ENCODE results near the gene LPAR5. TPM values are rescaled to one million over a fixed set of nuclear protein-coding genes. Genes with fewer than 3 reads are reported as not detected.

Gene LPAR5
- total RNA-seq, result 1 to 10 TPM in 3 of 4 donors, under 1 TPM in 1; 0.82 to 4.0 (median 2.3) TPM

DNA sequence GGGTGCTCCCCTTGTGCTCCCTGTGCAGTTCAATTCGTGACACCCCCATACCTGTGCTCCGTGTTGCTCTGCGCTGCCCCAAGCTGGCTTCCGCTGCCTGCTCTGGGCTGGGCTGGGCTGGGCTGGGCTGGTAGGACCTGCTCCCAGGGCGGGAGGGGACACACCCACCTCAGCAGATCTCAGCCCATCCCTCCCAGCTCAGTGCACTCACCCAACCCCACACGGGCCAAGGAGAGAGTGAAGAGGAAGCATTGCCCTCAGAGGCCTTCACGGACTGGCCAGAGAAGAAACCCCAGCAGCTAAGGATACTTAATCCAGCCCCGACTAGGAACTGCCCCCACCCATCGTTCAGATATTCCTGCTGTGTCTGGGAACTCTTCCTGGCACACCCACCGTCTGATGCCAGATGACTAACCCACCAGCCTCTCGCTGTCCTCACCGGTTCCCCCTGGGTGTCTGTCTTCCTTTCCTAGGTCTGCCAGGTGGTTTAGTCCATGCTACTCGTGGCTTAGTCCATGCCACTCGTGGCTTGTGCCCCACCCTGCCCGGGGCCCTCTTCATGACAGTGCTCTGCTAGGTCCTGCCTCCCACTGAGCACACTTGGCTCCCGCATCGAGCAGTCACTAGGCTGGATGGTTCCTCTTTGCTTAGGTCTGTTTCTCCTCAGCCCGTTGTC is at the start of gene LPAR5:
Gene LPAR5 (minus strand): TSS at position 104 of the 676 bp plus-strand sequence. CDS start 14,711 bp downstream, outside the sequence.
- TF ChIP-seq, protein P1, sequence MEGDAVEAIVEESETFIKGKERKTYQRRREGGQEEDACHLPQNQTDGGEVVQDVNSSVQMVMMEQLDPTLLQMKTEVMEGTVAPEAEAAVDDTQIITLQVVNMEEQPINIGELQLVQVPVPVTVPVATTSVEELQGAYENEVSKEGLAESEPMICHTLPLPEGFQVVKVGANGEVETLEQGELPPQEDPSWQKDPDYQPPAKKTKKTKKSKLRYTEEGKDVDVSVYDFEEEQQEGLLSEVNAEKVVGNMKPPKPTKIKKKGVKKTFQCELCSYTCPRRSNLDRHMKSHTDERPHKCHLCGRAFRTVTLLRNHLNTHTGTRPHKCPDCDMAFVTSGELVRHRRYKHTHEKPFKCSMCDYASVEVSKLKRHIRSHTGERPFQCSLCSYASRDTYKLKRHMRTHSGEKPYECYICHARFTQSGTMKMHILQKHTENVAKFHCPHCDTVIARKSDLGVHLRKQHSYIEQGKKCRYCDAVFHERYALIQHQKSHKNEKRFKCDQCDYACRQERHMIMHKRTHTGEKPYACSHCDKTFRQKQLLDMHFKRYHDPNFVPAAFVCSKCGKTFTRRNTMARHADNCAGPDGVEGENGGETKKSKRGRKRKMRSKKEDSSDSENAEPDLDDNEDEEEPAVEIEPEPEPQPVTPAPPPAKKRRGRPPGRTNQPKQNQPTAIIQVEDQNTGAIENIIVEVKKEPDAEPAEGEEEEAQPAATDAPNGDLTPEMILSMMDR (IDR thresholded peaks at IDR 0.05; ENCODE audit: low read depth), result no peak

DNA sequence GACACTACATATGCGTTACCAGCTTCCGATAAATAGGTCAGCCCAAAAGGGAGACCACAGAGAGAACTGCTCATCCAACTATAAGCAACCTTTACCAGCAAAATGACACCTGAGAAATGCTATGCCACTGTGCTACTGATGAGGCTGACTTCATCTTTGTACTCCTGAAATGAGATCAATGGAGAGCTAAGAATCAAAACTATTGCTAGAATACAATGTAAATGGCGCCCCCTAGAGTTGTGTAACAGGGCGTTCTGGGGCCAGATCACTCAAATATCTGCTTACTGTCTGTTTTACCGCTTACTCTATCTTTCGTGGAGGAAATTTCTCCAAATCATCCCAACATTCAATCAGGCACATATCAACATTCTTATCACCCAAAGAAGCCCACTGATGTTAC is 48.9 kb upstream of the LPAR5 start:
- TF ChIP-seq, protein P1 (IDR thresholded peaks at IDR 0.05; ENCODE audit: low read depth), result no peak

GRCh38 chr12:6676962-6677361 is 41.2 kb upstream of the LPAR5 start:
- TF ChIP-seq, protein P1 (IDR thresholded peaks at IDR 0.05; ENCODE audit: low read depth), result no peak

DNA sequence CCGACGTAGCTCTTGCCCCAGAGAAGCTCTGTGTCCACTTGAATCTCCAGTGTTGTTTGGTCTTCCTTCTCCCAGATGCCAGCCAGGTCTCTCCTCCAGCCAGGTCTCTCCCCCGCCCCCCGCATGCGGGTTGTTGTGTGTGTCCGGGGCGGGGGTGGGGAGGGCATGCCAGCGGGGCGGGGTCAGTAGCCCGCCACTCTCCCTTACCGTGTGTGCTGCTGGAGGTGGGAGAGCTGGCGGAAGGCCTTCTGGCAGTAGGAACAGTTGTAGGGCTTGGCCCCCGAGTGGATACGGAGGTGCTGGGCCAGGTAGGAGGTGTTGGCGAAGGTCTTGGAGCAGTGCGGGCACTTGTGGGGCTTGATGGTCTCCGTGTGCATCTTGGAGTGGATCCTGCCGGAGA is 36.4 kb upstream of the LPAR5 start:
- TF ChIP-seq, protein P1 (IDR thresholded peaks at IDR 0.05; ENCODE audit: low read depth), result no peak

GRCh38 chr12:6667559-6668210 is 31.9 kb upstream of the LPAR5 start:
- TF ChIP-seq, protein P1 (IDR thresholded peaks at IDR 0.05; ENCODE audit: low read depth), result no peak

- TF ChIP-seq, protein P1 (IDR thresholded peaks at IDR 0.05; ENCODE audit: low read depth), result no peak
Measured at GRCh38 chr12:6666211-6666610, 30.5 kb upstream of the LPAR5 start.

DNA sequence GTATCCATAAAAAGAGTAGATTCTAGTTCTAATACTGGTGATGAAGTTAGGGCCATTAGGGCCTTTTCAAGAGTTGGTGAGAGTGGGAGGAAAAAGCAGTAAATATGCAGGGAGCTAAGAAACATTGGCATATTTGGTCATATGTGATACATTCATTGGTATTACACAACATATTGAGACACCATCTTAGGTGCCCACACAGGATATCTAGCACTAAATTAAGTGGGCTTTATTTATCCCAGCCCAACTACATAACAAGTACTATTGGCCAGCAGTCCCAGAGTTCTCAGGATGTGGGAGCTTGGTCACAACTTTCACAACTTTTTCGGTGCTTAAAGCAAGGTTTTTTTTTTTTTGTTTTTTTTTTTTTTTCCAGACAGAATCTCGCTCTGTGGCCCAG is 29.1 kb upstream of the LPAR5 start:
- TF ChIP-seq, protein P1 (IDR thresholded peaks at IDR 0.05; ENCODE audit: low read depth), result no peak

Data from subcutaneous adipose tissue (tissue), 4 donors.